PFSK-1 (cell line): Measurements from ENCODE around the gene PTPN12.

Experiments
- FOXP2 ChIP-seq: optimal IDR thresholded peaks from 2 replicates; pipeline ENCODE3; 2011; ENCODE audit warnings: borderline replicate concordance, control low read depth, inconsistent platforms; ENCODE audit not compliant: insufficient read depth; ENCODE audit errors: extremely low read length, extremely low read depth
- POLR2AphosphoS5 ChIP-seq: IDR thresholded peaks from 2 replicates; pipeline ENCODE4 v1.6.1; 2012; ENCODE audit warnings: low read depth, mild to moderate bottlenecking, control low read depth, low read length, moderate library complexity
- REST ChIP-seq, 2 experiments: IDR thresholded peaks; 2 replicates each; pipeline versions ENCODE4 v1.6.1 to v1.8.0; 2011 to 2012; ENCODE audit warnings: low read depth in 2 of 2, low read length in 2 of 2, control low read depth in 1 of 2, inconsistent platforms in 1 of 2, mild to moderate bottlenecking in 1 of 2, moderate library complexity in 1 of 2; ENCODE audit not compliant: insufficient read depth in 1 of 2
- SIN3A ChIP-seq: IDR thresholded peaks from 2 replicates; pipeline ENCODE4 v1.6.1; 2012; ENCODE audit warnings: mild to moderate bottlenecking, low read length, moderate library complexity, borderline replicate concordance; ENCODE audit not compliant: insufficient read depth
- TAF1 ChIP-seq: IDR thresholded peaks from 2 replicates; pipeline ENCODE4 v1.6.1; 2012; ENCODE audit warnings: low read length, control low read depth, borderline replicate concordance; ENCODE audit not compliant: insufficient read depth

Gene PTPN12

GRCh38 chr7:77657427-77658224 is 120.5 kb downstream of the PTPN12 start:
- TF ChIP-seq REST (IDR thresholded peaks at IDR 0.05; ENCODE audit: insufficient read depth in 1 of 2, low read depth in 2 of 2, low read length in 2 of 2): no peak
- TF ChIP-seq SIN3A: no peak
- no peak for TF ChIP-seq TAF1
- no peak for TF ChIP-seq FOXP2
- no peak for TF ChIP-seq POLR2AphosphoS5

DNA sequence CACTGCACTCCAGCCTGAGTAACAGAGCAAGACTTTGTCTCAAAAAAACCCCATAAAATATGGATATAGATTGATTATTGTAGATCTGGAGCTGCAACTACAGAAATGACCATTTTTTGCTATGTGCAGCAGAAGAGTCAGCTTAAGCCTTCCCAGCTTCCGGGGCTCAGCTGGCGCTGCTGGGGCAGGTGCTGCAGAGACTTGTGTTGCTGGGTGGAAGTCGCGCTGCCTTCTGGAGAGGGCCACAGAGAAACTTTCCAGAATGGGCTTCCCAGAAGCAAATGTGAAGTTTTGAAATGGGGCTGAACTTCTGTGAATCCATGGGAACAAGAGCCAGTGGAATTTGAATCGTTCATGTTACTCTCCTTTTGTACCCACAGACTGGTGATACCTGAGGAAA is 121.8 kb downstream of the PTPN12 start:
- TF ChIP-seq POLR2AphosphoS5 (no peak), REST (IDR thresholded peaks at IDR 0.05; ENCODE audit: insufficient read depth in 1 of 2, low read depth in 2 of 2, low read length in 2 of 2) (no peak), FOXP2 (no peak), SIN3A (no peak), TAF1 (no peak)

DNA sequence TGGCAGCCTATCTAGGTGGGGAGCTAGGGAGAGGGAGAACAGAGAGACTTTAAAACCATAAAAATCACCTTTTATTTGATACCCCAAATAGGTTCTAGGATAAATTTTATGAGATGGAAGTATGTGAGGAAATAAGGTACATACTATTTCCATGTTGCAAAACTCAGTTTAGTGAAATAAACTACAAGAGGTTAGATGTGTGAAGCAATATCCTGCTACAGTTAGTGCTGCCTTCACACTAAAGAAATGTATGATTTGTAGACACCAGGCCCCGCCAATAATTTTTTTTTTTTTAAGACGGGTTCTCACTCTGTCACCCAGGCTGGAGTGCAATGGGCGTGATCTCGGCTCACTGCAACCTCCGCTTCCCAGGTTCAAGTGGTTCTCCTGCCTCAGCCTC is 124.7 kb downstream of the PTPN12 start:
- TF ChIP-seq FOXP2: no peak
- no peak for TF ChIP-seq SIN3A
- TF ChIP-seq TAF1: no peak
- no peak for TF ChIP-seq POLR2AphosphoS5
- no peak for TF ChIP-seq REST (IDR thresholded peaks at IDR 0.05; ENCODE audit: insufficient read depth in 1 of 2, low read depth in 2 of 2, low read length in 2 of 2)

DNA sequence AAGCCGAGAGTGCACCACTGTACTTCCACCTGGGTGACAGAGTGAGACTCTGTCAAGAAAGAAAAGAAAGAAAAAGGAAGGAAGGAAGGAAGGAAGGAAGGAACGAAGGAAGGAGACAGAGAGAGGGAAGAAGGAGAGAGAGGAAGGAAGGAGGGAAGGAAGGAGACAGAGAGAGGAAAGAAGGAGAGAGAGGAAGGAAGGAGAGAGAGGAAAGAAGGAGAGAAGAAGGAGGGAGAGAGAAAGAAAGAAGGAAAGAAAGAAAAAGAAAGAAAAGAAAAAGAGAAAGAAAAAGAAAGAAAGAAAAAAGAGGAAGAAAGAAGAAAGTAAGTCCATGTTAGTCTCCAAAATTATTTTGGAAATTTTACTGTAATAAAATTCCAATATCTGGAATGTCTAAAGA is 125.8 kb downstream of the PTPN12 start:
- TF ChIP-seq POLR2AphosphoS5 (no peak), REST (IDR thresholded peaks at IDR 0.05; ENCODE audit: insufficient read depth in 1 of 2, low read depth in 2 of 2, low read length in 2 of 2) (no peak), FOXP2 (no peak), SIN3A (no peak), TAF1 (no peak)

- no peak for TF ChIP-seq FOXP2
- no peak for TF ChIP-seq REST (IDR thresholded peaks at IDR 0.05; ENCODE audit: insufficient read depth in 1 of 2, low read depth in 2 of 2, low read length in 2 of 2)
- TF ChIP-seq TAF1: no peak
- no peak for TF ChIP-seq POLR2AphosphoS5
- no peak for TF ChIP-seq SIN3A
Observed at GRCh38 chr7:77664715-77665114, 127.6 kb downstream of the PTPN12 start.
